GM19240 (cell line): ENCODE results near the gene NDST3.

Source experiments
- DNase-seq: peaks from one replicate; pipeline ENCODE4 v3.0.0; 2011; ENCODE audit warnings: low spot score; ENCODE audit not compliant: insufficient read length

NDST3 gene

GRCh38 chr4:118077767-118078105 lies 43.5 kb downstream of the NDST3 start:
- DNase-seq = no peak

- no peak for DNase-seq
Measured at GRCh38 chr4:118081434-118081833, 47.1 kb downstream of the NDST3 start.

GRCh38 chr4:118082182-118082581 lies 47.9 kb downstream of the NDST3 start:
- no peak for DNase-seq

GRCh38 chr4:118085700-118086099 lies 51.4 kb downstream of the NDST3 start:
- no peak for DNase-seq

GRCh38 chr4:118086344-118086743 lies 52.1 kb downstream of the NDST3 start:
- no peak for DNase-seq

DNA sequence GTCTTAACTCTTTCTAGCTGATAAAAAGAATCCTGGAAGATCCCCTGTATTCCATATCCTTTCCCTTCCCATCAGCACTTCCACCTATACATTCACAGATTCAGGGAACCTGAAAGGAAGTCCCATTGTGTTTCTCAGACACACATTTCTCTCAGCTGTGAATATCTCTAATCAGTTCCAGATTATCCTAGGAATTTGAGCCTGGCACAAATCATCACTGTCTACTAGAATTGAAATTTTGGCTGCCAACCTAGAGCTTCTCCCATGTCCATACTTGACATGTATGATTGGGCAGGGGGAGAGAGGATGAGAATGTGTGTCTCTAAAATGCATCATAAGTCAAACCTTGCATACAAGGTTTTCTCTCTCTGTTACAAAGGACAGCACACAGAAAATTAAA lies 53.1 kb downstream of the NDST3 start:
- DNase-seq = no peak

- no peak for DNase-seq
Measured at GRCh38 chr4:118099106-118099505, 64.8 kb downstream of the NDST3 start.

DNA sequence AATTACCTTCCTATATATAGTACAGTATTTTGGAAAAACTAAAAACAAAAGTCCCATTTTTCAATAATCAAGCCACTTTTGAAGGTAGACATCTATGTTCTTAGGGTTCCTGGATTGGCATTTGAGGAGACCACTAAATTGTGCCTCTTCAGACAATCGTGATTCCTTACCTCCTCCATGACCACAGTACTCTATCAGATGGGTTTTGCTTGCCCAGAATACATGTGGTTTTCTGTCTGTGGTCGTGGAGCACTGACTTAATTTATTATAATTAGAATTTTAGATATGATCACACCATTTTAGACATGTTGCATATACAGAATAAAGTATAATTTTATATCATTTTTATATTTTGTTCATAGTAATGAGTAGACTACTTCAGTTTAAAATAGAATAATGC lies 67.9 kb downstream of the NDST3 start:
- no peak for DNase-seq

DNA sequence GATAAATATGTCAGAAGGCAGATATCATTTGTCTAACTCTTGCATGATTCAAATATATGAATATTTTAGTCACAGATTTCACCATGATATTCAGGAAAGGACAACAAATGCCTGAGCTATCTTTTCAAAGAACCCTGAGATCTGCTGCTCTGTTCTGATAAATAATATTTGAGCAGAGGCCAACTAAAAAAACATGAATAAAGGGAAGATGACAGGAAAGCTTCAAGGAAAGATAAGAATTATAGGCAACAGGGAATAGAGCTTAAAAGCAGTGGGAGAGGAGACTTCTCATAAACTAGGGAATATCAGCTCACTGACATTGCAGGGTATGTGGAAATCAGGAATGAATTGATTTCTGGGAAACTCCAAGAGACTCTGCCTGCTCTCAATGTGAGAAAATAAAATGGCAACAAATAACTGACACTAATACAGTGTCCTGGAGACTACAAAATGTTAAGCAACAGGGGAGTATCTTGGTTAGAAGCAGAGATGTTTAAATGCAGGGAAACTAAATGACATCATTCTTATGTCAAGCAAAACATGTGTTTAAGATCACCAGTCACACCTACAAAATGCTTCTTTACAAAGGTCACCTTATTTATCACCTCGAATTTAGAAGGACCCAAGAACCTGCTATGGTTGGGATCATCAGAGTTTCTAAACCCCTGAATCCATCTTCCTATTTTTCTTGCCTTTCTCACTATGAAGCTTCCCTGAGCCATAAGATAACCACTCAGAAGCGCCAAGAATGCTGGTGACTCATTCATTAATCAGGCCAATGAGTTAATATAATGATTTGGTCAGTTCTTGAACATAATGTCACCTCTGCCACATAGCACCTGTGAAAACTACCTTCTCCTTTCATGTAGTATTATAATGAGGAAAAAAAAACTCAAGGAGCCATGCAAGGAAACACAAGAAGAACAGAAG lies 78.1 kb downstream of the NDST3 start:
- DNase-seq = no peak

DNA sequence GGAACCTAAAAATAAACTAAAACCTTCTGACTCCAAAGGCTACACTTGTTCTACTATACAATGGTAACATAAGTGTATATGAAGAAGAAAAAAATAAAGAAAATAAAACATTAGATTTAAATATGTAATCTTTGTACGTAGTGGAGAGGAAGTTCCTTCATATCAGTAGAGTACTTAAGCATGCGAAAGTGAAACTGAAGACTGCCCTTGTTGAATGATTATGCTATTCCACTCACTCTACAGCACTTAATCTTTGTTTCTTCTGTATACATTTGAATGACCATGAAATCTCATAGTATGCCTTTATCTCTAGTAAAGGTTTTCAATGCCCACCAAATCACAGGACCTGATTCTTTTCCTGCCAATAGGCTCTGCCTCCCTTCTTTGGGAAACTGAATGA lies 78.9 kb downstream of the NDST3 start:
- DNase-seq = no peak

- no peak for DNase-seq
Measured at GRCh38 chr4:118114720-118115119, 80.4 kb downstream of the NDST3 start.

DNA sequence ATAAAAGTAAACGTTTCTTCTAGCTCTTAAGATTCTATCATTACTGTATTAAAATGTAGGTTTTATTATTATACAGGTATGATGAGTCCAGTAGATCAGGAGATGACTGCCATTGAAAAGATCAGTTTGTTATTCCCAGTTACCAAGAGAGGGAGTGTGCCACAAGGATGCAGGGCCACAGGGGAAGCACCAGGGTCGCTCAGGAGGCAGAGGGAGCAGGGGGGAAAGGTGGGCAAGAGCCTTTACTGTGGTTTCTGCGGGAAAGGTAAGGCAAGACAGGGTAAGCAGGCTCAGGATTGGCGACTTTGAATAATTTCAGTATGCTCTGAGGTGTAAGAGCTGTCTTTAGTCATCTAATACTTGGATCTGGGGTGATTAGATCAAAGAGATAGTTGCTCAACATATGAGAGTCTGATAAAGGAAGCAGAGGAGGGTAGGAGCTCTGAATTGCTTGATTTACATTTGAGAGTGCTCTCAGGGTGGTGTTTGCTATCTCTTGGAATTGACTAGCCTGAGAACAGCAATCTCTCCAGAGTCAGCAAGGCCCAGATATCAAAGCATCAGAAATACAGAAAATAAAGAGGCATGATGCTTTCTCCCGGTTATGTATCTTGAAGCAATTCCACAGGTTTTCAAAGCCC lies 86.0 kb downstream of the NDST3 start:
- no peak for DNase-seq

GRCh38 chr4:118124997-118125396 lies 90.7 kb downstream of the NDST3 start:
- no peak for DNase-seq

GRCh38 chr4:118139241-118139640 lies 105.0 kb downstream of the NDST3 start:
- DNase-seq = no peak

- DNase-seq = no peak
Measured at GRCh38 chr4:118141240-118141639, 107.0 kb downstream of the NDST3 start.

GRCh38 chr4:118154649-118155048 lies 120.4 kb downstream of the NDST3 start:
- DNase-seq = no peak

GRCh38 chr4:118155516-118155915 lies 121.2 kb downstream of the NDST3 start:
- DNase-seq = no peak

DNA sequence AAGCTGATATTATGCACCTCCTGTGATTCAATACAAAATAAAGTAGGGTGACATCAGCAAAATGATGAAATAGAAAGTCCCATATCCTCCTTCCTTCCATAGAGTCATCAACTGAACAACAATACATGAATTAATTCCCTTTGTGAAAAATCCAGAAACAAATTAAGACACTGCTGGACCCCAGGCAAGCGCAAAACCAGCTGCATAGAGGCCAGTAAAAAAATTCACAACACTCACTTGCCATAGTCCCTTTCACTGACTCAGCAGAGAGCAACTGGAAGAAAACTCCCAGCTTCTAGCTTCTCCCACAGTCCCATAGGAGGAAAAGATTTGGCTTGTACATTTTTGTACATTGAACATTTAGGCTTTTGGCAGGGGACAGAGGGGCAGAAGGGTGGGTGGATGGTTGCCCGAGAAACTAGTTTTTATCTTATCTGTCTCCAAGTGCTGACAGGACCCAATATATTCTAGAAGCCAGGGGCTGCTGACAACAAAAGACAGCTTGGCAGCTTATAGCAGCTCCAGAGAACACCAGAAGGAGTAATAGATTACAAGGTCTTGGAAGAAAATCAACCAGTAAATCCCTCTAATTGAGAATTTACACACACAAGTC lies 124.6 kb downstream of the NDST3 start:
- no peak for DNase-seq

GRCh38 chr4:118167306-118167705 lies 133.0 kb downstream of the NDST3 start:
- no peak for DNase-seq

DNA sequence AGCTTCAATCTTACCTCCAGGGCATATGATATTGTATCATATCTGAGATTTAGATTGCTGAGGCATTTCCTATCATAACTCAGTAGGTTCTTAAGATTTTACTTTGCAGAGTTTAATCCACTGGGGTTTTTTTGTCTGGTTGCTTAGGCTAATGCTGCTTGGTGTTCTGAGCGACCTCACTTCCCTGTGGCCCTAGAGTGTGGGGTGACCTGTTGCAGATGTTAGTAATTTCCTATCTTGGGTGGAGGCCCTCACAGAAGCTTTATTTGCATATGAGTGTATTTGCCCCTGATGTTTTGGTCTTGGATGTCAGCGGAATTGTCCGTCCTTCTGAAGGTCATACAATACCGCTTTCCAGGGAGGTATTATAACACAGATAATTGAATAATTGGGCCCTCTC lies 137.1 kb downstream of the NDST3 start:
- no peak for DNase-seq

DNA sequence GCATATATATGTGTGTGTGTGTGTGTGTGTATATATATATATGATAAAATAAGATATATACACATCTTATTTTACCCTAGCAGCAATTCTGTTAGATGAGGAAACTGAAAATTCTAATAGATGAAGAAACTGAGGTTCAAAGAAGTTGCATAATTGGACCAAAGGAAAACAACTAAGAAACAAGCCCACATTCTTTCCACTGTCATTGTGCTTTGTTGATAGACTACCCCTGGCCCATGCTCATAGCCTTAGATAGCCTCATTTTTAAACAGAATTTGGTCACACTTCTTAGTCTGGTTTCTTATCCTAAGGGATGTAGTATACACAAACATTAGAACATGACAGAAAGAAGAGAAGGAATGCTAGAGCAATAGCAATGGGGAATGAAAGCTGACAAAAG lies 138.8 kb downstream of the NDST3 start:
- no peak for DNase-seq

GRCh38 chr4:118173956-118174725 lies 139.9 kb downstream of the NDST3 start:
- no peak for DNase-seq
